Vagina (tissue), 2 donors: Measurements from ENCODE around the gene CLEC4D.

Experiments
- CTCF ChIP-seq, 3 experiments: fragments of 450-650 bp in 2 of 3; fragments of 200-600 bp in 1 of 3; sonication (generic) in 1 of 3; IDR thresholded peaks; one replicate each; pipeline ENCODE4 v1.5.1; 2017 to 2019; ENCODE audit warnings: antibody characterized with exemption in 3 of 3, mild to moderate bottlenecking in 2 of 3, moderate library complexity in 2 of 3
- POLR2A ChIP-seq, 2 donors: fragments of 450-650 bp; IDR thresholded peaks; one replicate each; pipeline ENCODE4 v1.6.1; 2017; ENCODE audit warnings: antibody characterized with exemption in 2 of 2, mild to moderate bottlenecking in 2 of 2, moderate library complexity in 2 of 2
- POLR2AphosphoS5 ChIP-seq, 2 donors: sonication (generic); formaldehyde crosslinking; IDR thresholded peaks; one replicate each; pipeline ENCODE4 v1.9.0; 2017; ENCODE audit warnings: antibody characterized with exemption in 2 of 2, mild to moderate bottlenecking in 2 of 2, low read depth in 1 of 2; ENCODE audit not compliant: insufficient read depth in 1 of 2

DNA sequence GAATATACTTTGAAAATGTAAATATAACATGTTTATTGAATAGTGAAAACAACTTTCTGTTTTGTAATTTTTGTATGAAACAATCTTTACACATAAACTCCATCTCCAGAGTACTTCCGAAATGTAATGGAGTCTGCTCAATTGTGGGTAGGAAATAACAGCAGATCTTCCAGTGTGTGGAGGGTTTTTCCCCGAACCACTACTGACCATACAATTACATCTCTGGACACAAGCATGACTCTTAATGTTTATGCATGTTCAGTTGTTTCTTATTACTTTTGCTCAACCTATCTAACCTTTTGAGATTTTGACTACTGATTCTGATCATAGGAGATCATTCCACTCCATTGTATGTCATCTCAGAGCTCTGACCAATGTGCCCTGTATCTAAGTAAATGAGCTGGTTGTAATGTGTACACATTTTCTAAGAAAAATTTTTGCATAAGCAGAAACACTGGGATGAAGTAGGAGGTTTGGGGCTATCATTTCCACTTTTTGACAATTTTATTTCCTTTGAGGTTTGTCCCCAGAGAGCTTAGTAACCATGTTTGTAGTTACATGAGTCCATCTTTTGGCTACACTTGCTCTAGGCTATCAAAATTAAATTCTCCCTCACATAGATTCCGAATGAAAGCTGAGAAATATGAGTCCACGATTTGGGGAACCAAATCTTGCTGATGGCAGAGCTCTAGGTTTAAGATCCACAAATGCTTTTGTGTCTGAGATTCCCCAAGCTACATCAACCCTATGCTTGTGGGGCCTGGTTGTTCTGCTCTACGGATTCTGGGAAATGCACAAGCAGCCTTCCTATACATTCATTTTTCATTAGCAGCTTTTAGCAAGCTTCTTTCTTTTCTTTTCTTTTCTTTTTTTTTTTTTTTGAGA is 21.4 kb upstream of the CLEC4D start:
- TF ChIP-seq POLR2A (IDR thresholded peaks at IDR 0.05), result no peak
- TF ChIP-seq CTCF (IDR thresholded peaks at IDR 0.05), result no peak
- no peak for TF ChIP-seq POLR2AphosphoS5 (IDR thresholded peaks at IDR 0.05; ENCODE audit: insufficient read depth in 1 of 2, low read depth in 1 of 2)
